ENCODE measurements around the gene ARAP3. TPM values are rescaled to one million over a fixed set of nuclear protein-coding genes. Genes with fewer than 3 reads are reported as not detected.

The ARAP3 gene
- total and polyA plus RNA-seq, 9 of the 15 experiments (the other 6 are each of a cell fraction or from before 2014, with no cell fraction given): 0.83 to 25.7 (median 6.4) TPM

- TF ChIP-seq RCOR1 (IDR thresholded peaks at IDR 0.05; ENCODE audit: borderline replicate concordance in 1 of 2, low read depth in 2 of 2, low read length in 2 of 2) (peak; percentile 87 to 96), TRIM25 (IDR thresholded peaks at IDR 0.05; ENCODE audit: borderline replicate concordance) (no peak)
These were observed 76.3 kb downstream of the ARAP3 start (continued) for GRCh38 chr5:141605523-141606277.

- Histone ChIP-seq H3K9ac (ENCODE audit: insufficient read depth in 1 of 2, low read depth in 2 of 2, low read length in 2 of 2) (peak overlapping the region; percentile 41 to 51; a peak in 3 of 4 replicates), H3K27ac (ENCODE audit: extremely low read depth, low read depth, low read length) (peak overlapping the region; percentile 86), H4K20me1 (replicated peaks; ENCODE audit: control insufficient read depth, insufficient read depth, low read length) (0 out of 2 replicates have a peak, but pooled peaks cover 4% of the 10 kb centered on the region), H3K36me3 (ENCODE audit: control insufficient read depth, insufficient read depth, low read length) (peaks cover 51% of the 10 kb centered on the region), H3K9me1 (ENCODE audit: control insufficient read depth, insufficient read depth, low read length) (no peaks in the 10 kb centered on the region), H3K4me2 (ENCODE audit: insufficient read depth, low read length) (peak overlapping the region; percentile 67), H3K4me3 (no peak overlapping the region), H3K27me3 (ENCODE audit: control insufficient read depth in 2 of 2, insufficient read depth in 2 of 2, low read length in 2 of 2) (no peaks in the 10 kb centered on the region), H2AFZ (ENCODE audit: low read depth, low read length) (no peak overlapping the region), H3K79me2 (ENCODE audit: control insufficient read depth, insufficient read depth, low read length) (peaks cover 100% of the 10 kb centered on the region), H3K9me3 (replicated peaks; ENCODE audit: control insufficient read depth, insufficient read depth, low read depth, low read length) (no peaks in the 10 kb centered on the region), H3K4me1 (replicated peaks in 1 of 2; ENCODE audit: control insufficient read depth in 2 of 2, insufficient read depth in 2 of 2, low read length in 2 of 2) (peaks cover 15 to 63% of the 10 kb centered on the region in 2 experiments; a peak in 4 of 5 replicates)
- in situ Hi-C loops (cut with MboI): no loop called here
- peak; percentile 67 for ATAC-seq
- WGBS (ENCODE audit: insufficient coverage, low coverage, missing lambda C conversion rate): 19% methylated on average over 6 of the region's 6 CpGs
- FAIRE-seq: peak; percentile 81
- ChIA-PET CTCF (ENCODE audit: low intra/inter-chr PET ratio) (no interaction called here), POLR2A (interaction anchor here (0.7 to 2.8 kb wide), 5 partner anchors 10 to 358 kb away, joined by 3 to 11 read pairs (median 3); partner anchors contain the start of genes DIAPH1, HDAC3 and RELL2)
- intact Hi-C loops (cut with micrococcal nuclease): loop anchor here (2.0 kb wide), 1 partner anchor 15 kb away; the partner anchor contains the start of gene DIAPH1
- no TSS peak for BruUV-seq (replicated peaks)
- DNase-seq (ENCODE audit: extremely low read depth in 1 of 4, low spot score in 3 of 4): peak; percentile 38 to 86 (median 54)
- TF ChIP-seq TEAD1 (CRISPR knock-in tag; IDR thresholded peaks at IDR 0.05): peak in 1 of 2 experiments; percentile 53; a peak in 1 of 4 replicates
- TF ChIP-seq MXI1 (IDR thresholded peaks at IDR 0.05; ENCODE audit: low read depth, low read length): peak; percentile 59; the same call in 1 of the 2 replicates
- TF ChIP-seq PKNOX1 (IDR thresholded peaks at IDR 0.05): peak; percentile 65
- 0 out of 2 replicates have a peak, but pooled peaks have one; percentile 21 for TF ChIP-seq MAFK (IDR thresholded peaks at IDR 0.05; ENCODE audit: low read length)
These were observed 77.9 kb downstream of the ARAP3 start for GRCh38 chr5:141603923-141604717.

All from K562 (cell line).